H9 (cell line): ENCODE measurements around the gene MTA1. TPM values are rescaled to one million over a fixed set of nuclear protein-coding genes. Genes with fewer than 3 reads are reported as not detected.
A peak's percentile ranks its signal among the peaks of the same experiment; 100 is the strongest.

Experiments used
- DNase-seq: peaks from one replicate; pipeline ENCODE4 v3.0.0-alpha.2; 2017
- H2AFZ ChIP-seq: one replicate; pipeline ENCODE4 v1.6.1; 2013; ENCODE audit warnings: mild to moderate bottlenecking, low read length, control low read depth, moderate library complexity
- H2AK5ac ChIP-seq: 2 replicates; pipeline ENCODE4 v1.6.1; 2013; ENCODE audit warnings: low read length, control low read depth, mixed read lengths; ENCODE audit not compliant: insufficient read length
- H2BK120ac ChIP-seq: one replicate; pipeline ENCODE4 v1.6.1; 2013; ENCODE audit warnings: low read depth, mild to moderate bottlenecking, low read length, control low read depth, inconsistent platforms; ENCODE audit not compliant: poor library complexity, severe bottlenecking
- H2BK12ac ChIP-seq: 2 replicates; pipeline ENCODE4 v1.6.1; 2013; ENCODE audit warnings: low read length, control low read depth, mixed read lengths, low read depth; ENCODE audit not compliant: insufficient read length
- H2BK15ac ChIP-seq: 2 replicates; pipeline ENCODE4 v1.6.1; 2013; ENCODE audit warnings: low read depth, low read length, control low read depth
- H2BK20ac ChIP-seq: one replicate; pipeline ENCODE4 v1.6.1; 2013; ENCODE audit warnings: low read depth, mild to moderate bottlenecking, low read length, control low read depth, inconsistent platforms; ENCODE audit not compliant: poor library complexity, severe bottlenecking
- H2BK5ac ChIP-seq: 2 replicates; pipeline ENCODE4 v1.6.1; 2013; ENCODE audit warnings: low read length, control low read depth, mixed read lengths; ENCODE audit not compliant: insufficient read length
- H3K14ac ChIP-seq: 2 replicates; pipeline ENCODE4 v1.6.1; 2013; ENCODE audit warnings: low read length, control low read depth; ENCODE audit not compliant: insufficient read depth
- H3K18ac ChIP-seq: 2 replicates; pipeline ENCODE4 v1.6.1; 2013; ENCODE audit warnings: low read depth, mild to moderate bottlenecking, mixed read lengths, low read length, control low read depth; ENCODE audit not compliant: insufficient read length
- H3K23ac ChIP-seq: 2 replicates; pipeline ENCODE4 v1.6.1; 2013; ENCODE audit warnings: low read length, control low read depth, mixed read lengths, low read depth; ENCODE audit not compliant: insufficient read length
- H3K23me2 ChIP-seq: 2 replicates; pipeline ENCODE4 v1.6.1; 2013; ENCODE audit warnings: low read depth, mild to moderate bottlenecking, mixed read lengths, low read length, control low read depth; ENCODE audit not compliant: insufficient read length, poor library complexity, severe bottlenecking
- H3K27ac ChIP-seq: 2 replicates; pipeline ENCODE4 v1.5.1; 2013; ENCODE audit warnings: low read length, control low read depth, mixed read lengths, low read depth; ENCODE audit not compliant: insufficient read length
- H3K27me3 ChIP-seq: 2 replicates; pipeline ENCODE4 v1.6.1; 2013; ENCODE audit warnings: low read length, control low read depth, inconsistent platforms; ENCODE audit not compliant: insufficient read depth
- H3K4ac ChIP-seq: 2 replicates; pipeline ENCODE4 v1.6.1; 2013; ENCODE audit warnings: low read depth, mild to moderate bottlenecking, control low read depth, inconsistent platforms, low read length, moderate library complexity
- H3K4me1 ChIP-seq: 2 replicates; pipeline ENCODE4 v1.6.1; 2013; ENCODE audit warnings: low read length, control low read depth, inconsistent platforms; ENCODE audit not compliant: insufficient read depth
- H3K4me2 ChIP-seq: 2 replicates; pipeline ENCODE4 v1.6.1; 2013; ENCODE audit warnings: low read length, control low read depth, mixed read lengths; ENCODE audit not compliant: insufficient read length, insufficient read depth
- H3K56ac ChIP-seq: 2 replicates; pipeline ENCODE4 v1.6.1; 2013; ENCODE audit warnings: low read depth, mild to moderate bottlenecking, mixed read lengths, low read length, control low read depth; ENCODE audit not compliant: insufficient read length
- H3K79me1 ChIP-seq: 2 replicates; pipeline ENCODE4 v1.6.1; 2013; ENCODE audit warnings: low read depth, mild to moderate bottlenecking, moderate library complexity, low read length, control low read depth, inconsistent platforms; ENCODE audit not compliant: insufficient read depth, poor library complexity, severe bottlenecking
- H3K79me2 ChIP-seq: 2 replicates; pipeline ENCODE4 v1.6.1; 2013; ENCODE audit warnings: low read length, control low read depth, inconsistent platforms; ENCODE audit not compliant: insufficient read depth
- H3K9ac ChIP-seq: 2 replicates; pipeline ENCODE4 v1.6.1; 2013; ENCODE audit warnings: low read length, control low read depth, mixed read lengths; ENCODE audit not compliant: insufficient read length; ENCODE audit errors: extremely low read depth
- H3K9me3 ChIP-seq: one replicate; pipeline ENCODE4 v1.6.1; 2013; ENCODE audit warnings: low read depth, low read length, inconsistent platforms; ENCODE audit not compliant: control insufficient read depth
- H3T11ph ChIP-seq: one replicate; pipeline ENCODE4 v1.6.1; 2013; ENCODE audit warnings: mild to moderate bottlenecking, low read length, control low read depth, inconsistent platforms
- H4K20me1 ChIP-seq: one replicate; pipeline ENCODE4 v1.6.1; 2013; ENCODE audit not compliant: control insufficient read depth, insufficient read length, insufficient read depth
- H4K5ac ChIP-seq: 2 replicates; pipeline ENCODE4 v1.6.1; 2013; ENCODE audit warnings: low read depth, mild to moderate bottlenecking, mixed read lengths, low read length, control low read depth; ENCODE audit not compliant: insufficient read length
- H4K8ac ChIP-seq: replicated peaks from 2 replicates; pipeline ENCODE4 v1.6.1; 2013; ENCODE audit warnings: low read length, control low read depth, mixed read lengths, low read depth; ENCODE audit not compliant: insufficient read length
- H4K91ac ChIP-seq: 2 replicates; pipeline ENCODE4 v1.6.1; 2013; ENCODE audit warnings: low read depth, mild to moderate bottlenecking, moderate library complexity, mixed read lengths, low read length, control low read depth; ENCODE audit not compliant: insufficient read length
- H3K27ac Mint-ChIP-seq, 3 experiments: 2 replicates in 2 of 3; 3 replicates in 1 of 3; pipeline ENCODE4 v1.8.0; 2020 to 2021; ENCODE audit warnings: mixed read lengths in 3 of 3, mild to moderate bottlenecking in 1 of 3, moderate library complexity in 1 of 3
- H3K27me3 Mint-ChIP-seq: 2 replicates; pipeline ENCODE4 v1.8.0; 2021; ENCODE audit warnings: low read depth, mild to moderate bottlenecking, moderate library complexity, mixed read lengths
- H3K36me3 Mint-ChIP-seq, 3 experiments: 2 replicates in 2 of 3; 3 replicates in 1 of 3; pipeline ENCODE4 v1.8.0; 2020 to 2021; ENCODE audit warnings: low read depth in 3 of 3, mixed read lengths in 3 of 3; ENCODE audit not compliant: insufficient read depth in 1 of 3
- H3K4me1 Mint-ChIP-seq, 2 experiments: 2 replicates each; pipeline ENCODE4 v1.8.0; 2020; ENCODE audit warnings: mixed read lengths in 2 of 2
- H3K4me3 Mint-ChIP-seq, 2 experiments: 2 replicates in 1 of 2; 3 replicates in 1 of 2; pipeline ENCODE4 v1.8.0; 2020 to 2021; ENCODE audit warnings: mild to moderate bottlenecking in 2 of 2, mixed read lengths in 2 of 2, moderate library complexity in 1 of 2
- H3K9me3 Mint-ChIP-seq, 2 experiments: 2 replicates in 1 of 2; 3 replicates in 1 of 2; pipeline ENCODE4 v1.8.0; 2020; ENCODE audit warnings: mild to moderate bottlenecking in 2 of 2, mixed read lengths in 2 of 2, moderate library complexity in 1 of 2
- CTCF ChIP-seq: fragments of 200-600 bp; sonication (generic); conservative IDR thresholded peaks from 3 replicates; pipeline ENCODE4 v1.8.0; 2021; ENCODE audit warnings: antibody characterized with exemption, mild to moderate bottlenecking
- WGBS: extraction: QIAGEN DNeasy Blood & Tissue Kit; methylation state at CpG from one replicate; pipeline ENCODE4 v1.1.7; 2013; ENCODE audit warnings: missing lambda C conversion rate, low lambda C conversion rate, mixed read lengths; ENCODE audit not compliant: insufficient read length; ENCODE audit errors: extremely low coverage; 5-methylcytosine and 5-hydroxymethylcytosine counted together
- total RNA-seq: library from RNA; stranded (reverse); gene quantifications from 2 replicates; pipeline ENCODE4 v1.2.1, GENCODE V29; 2021

The MTA1 gene
- total RNA-seq, 1 experiment from 2014 or later, result 230 TPM

- Mint-ChIP-seq H3K4me1 (peaks cover 0 to 14% of the 10 kb centered on the region in 2 experiments; a peak in 2 of 4 replicates), H3K27ac (no peak overlapping the region), H3K9me3 (peaks cover 0 to 3% of the 10 kb centered on the region in 2 experiments; a peak in 1 of 5 replicates), H3K36me3 (peaks cover 0 to 2% (median 0%) of the 10 kb centered on the region in 3 experiments; a peak in 1 of 7 replicates), H3K27me3 (peaks cover 31% of the 10 kb centered on the region), H3K4me3 (peak overlapping the region; percentile 51 to 72)
- DNase-seq, result peak; percentile 97
- Histone ChIP-seq H4K20me1 (no peaks in the 10 kb centered on the region), H2BK12ac (no peak overlapping the region), H3K23me2 (peaks cover 8% of the 10 kb centered on the region), H2AFZ (no peak overlapping the region), H2BK120ac (no peak overlapping the region), H3K9ac (no peak overlapping the region), H3T11ph (no peak overlapping the region), H3K4me1 (no peaks in the 10 kb centered on the region; the same call in 1 of the 2 replicates), H2BK15ac (no peak overlapping the region), H3K79me2 (no peaks in the 10 kb centered on the region), H2AK5ac (no peak overlapping the region), H3K4me2 (peak overlapping the region; percentile 44), H4K5ac (no peak overlapping the region), H3K23ac (no peak overlapping the region), H3K4ac (no peak overlapping the region), H3K18ac (peak overlapping the region; percentile 95), H2BK20ac (no peak overlapping the region), H3K9me3 (no peaks in the 10 kb centered on the region), H2BK5ac (no peak overlapping the region), H3K14ac (peak overlapping the region; percentile 52), H4K91ac (no peak overlapping the region), H4K8ac (no peak overlapping the region), H3K79me1 (no peaks in the 10 kb centered on the region), H3K27ac (no peak overlapping the region), H3K56ac (no peak overlapping the region), H3K27me3 (peaks cover 18% of the 10 kb centered on the region; the same call in 1 of the 2 replicates)
- no peak for TF ChIP-seq CTCF
- no CpG with 5 or more reads among the region's 60 CpGs for WGBS
Observed at GRCh38 chr14:105473677-105474482, 54.3 kb downstream of the MTA1 start.
